GM19043 (cell line): ENCODE results near the gene C2orf15.
"Not testable (repeated sequence)": the region's sequence is repeated elsewhere in the genome, so short reads cannot be mapped to it uniquely, and the experiment has no call there.

Experiments
- ATAC-seq: cut with Tn5 transposase; IDR thresholded peaks from one replicate; pipeline ENCODE4 v1.9.1; 2021; ENCODE audit warnings: low read depth; ENCODE audit not compliant: unreplicated experiment

Gene C2orf15

DNA sequence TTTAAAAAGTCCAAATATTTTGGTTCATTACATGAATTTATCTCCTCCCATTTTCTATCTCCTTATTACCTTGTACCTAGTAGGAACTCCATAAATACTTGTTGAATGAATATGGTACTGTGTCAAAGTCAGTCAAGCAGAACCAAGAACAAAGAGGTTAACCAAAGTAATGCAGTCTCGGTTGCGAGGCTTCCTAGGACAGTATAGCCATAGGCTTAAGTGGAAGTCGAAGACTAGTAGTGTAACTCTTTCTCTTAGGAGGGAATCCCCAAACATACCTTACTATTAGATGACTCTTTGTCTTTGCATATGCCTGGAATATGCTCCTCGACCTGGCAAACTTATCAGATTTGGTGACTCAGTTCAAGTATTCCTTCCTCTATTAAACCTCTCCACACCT lies 18.1 kb downstream of the C2orf15 start:
- no peak for ATAC-seq

DNA sequence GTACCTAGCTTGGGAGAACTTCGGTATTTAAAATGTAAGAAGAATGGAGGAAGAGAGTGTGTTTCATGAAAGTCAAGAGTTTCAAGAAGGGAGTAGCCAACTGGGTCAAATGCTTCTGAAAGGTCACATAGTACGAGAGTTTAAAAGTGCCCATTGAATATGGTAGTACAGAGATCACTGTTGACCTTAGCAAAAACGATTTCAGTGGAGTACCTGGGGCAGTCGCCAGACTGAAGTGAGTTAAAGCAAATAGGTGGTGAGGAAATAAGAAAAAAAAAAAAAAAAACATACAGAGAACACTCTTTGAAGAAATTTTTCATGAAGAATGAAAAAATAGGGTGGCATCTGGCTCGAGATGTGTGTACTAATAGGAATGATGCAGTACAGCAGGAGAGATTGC lies 24.7 kb downstream of the C2orf15 start:
- no peak for ATAC-seq

- no peak for ATAC-seq
Observed at GRCh38 chr2:99169534-99169933, 28.0 kb downstream of the C2orf15 start.

DNA sequence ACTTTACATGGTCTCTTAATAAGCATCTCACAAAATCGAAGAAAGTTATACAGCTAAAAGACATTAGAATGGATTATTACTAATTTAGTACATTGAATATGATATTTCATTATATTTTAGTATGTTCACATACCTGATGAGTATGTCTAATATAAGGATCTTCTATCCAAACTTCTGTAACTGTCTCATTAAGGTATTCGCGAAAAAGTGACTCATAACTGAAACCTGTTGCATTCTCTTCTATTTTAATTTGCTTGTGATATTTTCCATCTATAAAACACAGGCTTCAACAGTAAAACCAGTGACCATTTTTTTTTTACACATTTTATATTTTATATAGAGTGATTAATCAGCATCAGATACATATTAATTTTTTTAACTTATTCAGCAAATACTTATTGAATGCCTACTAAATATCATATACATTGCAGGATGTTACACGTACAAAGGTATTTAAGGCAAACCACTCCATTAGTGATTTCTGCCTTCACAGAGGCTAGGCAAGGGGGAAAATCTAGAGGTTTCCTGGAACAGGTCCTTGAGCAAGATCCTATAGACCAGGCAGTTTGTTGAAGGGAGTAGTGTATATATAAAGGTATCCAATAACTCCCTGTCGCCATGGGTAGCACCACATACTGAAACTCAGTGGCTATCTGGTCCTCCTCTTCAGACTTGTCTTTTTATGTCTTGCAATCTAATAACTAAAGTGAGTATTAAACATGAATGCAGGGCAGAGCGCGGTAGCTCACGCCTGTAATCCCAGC lies 30.1 kb downstream of the C2orf15 start:
- ATAC-seq: no peak

DNA sequence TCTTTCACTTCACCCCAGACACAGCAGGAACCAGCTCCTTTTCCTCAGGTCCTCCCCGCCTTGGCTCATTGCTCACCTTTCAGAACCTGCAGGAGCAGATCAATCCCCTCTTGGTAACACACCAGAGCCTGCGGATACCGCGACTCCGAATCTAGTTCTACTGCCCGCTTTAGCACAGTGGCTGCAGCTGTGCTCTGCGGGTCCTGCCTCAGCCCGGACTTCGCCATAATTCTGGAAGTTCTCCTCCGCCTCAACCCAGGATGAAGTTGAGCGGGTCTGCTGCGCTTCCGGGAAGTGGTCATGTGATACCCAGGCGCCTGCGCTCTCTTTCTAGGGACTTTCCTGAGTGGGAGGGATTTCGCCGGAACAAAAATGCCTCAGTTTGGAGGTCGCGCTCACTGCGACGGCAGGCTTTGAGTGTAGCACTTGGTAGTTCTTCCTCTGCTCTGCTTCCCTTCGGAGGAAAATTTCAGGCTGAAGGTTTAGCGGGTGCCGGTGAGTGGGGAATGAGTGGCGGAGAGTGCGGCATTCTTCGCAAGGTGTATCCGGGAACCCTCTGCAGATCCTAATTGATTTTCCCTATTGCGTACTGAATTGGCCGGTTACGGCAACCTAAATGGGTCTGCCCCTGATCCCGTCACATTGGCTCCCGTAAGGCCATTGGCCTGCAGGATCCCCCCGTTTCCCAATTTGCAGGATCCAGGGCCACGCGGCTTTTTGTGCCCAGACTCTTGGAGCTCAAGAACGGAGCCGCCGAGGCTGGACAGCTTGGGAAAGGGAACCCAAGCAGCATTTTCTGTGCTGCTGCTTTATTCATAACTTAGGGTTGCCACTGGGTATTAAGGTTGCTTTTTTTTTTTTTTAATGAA lies 39.5 kb downstream of the C2orf15 start, which contains the start of the genes MITD1 and MRPL30:
TSS of gene MITD1 (minus strand) at position 304 of the 869 bp plus-strand sequence. CDS start at position 227, 77 bp downstream.
TSS of gene MRPL30 (plus strand) at position 430 of the 869 bp plus-strand sequence. CDS start 5,020 bp downstream, outside the sequence.
- peak; percentile 95 for ATAC-seq

GRCh38 chr2:99181624-99182000 lies 40.1 kb downstream of the C2orf15 start:
- ATAC-seq: no peak

DNA sequence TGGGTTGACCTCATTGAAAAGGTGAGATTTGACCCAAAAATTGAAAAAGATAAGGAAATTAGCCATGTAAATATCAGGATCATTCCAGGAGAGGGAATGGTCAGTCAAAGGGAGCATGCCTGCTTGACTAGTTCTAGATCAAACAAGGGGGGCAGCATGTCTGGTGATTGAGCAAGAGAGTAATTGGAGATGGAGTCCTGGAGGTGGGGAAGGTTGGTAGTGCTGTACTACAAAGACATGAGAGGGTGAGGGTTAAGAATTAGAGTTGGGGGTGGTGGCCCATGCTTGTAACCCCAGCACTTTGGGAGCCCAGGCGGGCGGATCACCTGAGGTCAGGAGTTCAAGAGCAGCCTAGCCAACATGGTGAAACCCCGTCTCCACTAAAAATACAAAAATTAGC lies 41.5 kb downstream of the C2orf15 start:
- no peak for ATAC-seq

GRCh38 chr2:99184811-99185210 lies 43.3 kb downstream of the C2orf15 start:
- ATAC-seq: no peak

DNA sequence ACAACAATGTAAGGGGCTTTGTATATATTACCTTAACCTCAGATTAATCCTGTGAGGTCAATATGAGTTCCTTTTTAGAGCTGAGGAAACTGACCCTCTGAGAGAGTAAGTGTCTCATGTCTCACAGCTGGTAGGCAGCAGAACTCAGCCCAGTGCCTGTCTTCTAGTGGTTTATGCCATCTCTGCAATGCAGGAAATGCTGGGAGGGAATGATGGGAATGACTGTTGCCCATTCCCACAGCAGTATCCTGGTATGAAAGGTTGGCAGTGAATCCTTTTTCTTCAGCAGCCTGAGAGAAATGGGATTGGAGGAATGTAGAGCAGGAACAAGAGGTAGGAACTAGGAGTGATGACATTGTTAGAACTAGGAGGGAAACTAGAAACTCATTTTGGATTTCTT lies 45.5 kb downstream of the C2orf15 start:
- no peak for ATAC-seq

DNA sequence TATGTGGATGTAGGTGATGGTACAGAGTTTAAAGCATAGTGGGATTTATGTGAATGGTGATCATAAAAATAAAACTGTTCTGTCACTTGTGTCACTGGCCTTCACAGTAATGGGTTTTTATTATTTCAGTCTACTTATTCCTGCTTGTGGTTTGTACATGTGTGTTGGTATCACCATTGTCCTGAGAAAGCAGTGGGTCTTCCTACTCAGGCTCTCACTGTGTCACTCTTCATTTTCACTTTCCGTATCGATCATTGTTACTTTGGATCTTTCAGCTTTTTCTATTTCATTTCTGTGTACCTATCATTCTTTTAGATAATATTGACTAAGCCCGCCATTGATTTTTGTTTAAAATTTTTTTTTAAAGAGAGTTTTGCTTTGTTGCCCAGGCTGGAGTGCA lies 46.9 kb downstream of the C2orf15 start:
- ATAC-seq: no peak

- ATAC-seq: no peak
Observed at GRCh38 chr2:99190548-99190947, 49.0 kb downstream of the C2orf15 start.

DNA sequence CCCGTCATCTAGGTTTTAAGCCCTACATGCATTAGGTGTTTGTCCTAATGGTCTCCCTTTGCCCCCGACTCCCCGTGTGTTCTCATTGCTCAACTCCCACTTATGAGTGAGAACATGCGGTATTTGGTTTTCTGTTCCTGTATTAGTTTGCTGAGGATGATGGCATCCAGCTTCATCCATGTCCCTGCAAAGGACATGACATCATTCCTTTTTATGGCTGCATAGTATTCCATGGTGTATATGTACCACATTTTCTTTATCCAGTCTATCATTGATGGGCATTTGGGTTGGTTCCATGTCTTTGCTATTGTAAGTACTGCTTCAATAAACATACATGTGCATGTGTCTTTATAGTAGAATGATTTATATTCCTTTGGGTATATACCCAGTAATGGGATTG lies 50.9 kb downstream of the C2orf15 start:
- ATAC-seq: not testable (repeated sequence)

DNA sequence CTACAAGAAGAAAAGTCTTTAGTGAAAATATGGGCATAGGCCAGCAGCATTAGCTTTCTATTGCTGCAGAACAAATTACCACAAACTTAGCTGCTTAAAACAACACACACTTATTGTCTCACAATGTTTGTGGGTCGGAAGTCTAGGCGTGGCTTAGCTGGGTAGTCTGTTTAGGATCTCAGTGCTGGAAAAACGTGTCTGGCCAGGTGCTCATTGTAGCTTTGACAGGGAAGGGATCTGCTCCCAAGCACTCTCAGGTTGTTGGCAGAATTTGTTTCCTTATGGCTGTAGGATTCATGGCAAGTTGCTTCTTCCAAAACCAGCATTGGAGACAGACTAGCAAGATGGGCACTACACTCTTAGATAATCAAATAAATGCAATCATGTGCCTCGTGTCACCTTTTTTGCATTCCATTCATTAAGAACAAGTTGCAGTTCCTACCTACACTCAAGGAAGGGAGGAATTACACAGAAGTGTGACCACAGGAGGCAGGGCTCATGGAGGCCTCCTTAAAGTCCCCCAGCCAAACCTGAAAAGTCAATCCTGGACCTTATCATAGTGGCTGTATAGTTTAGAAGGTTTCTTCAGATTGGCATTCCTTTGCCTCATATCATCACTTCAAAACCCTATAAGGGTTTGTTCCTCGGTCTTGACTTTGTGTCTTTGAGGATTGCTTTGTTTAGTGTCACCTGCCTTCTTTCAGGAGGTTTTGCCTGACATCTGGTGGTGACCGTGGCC lies 56.8 kb downstream of the C2orf15 start:
- ATAC-seq: no peak

GRCh38 chr2:99200076-99200800 lies 58.7 kb downstream of the C2orf15 start:
- ATAC-seq: no peak
